ENCODE data around the gene PHF21B. TPM values are rescaled to one million over a fixed set of nuclear protein-coding genes. Genes with fewer than 3 reads are reported as not detected.

PHF21B gene
- total RNA-seq, 1 donor from 2014 or later = 113 TPM

DNA sequence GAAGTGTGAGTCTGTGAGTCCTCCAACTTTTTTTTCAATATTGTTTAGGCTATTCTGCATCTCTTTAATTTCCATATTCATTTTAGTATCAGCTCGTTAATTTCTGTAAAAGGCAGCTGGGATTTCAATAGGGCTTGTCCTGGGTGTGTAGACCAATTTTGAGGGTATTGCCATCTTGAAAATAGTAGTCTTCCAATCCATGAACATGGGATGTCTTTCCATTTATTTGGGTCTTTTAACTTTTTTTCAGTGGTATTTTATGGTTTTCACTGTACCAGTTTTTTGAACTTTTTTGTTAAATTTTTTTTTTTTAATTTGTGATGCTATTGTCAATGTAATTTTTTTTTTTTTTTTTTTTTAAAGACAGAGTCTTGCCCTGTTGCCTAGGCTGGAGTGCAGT is 177.9 kb downstream of the PHF21B start:
- Mint-ChIP-seq H3K27me3 (ENCODE audit: unreplicated experiment) (peaks cover 5% of the 10 kb centered on the region), H3K36me3 (ENCODE audit: unreplicated experiment) (peaks cover 12% of the 10 kb centered on the region), H3K4me3 (ENCODE audit: unreplicated experiment) (no peak overlapping the region), H3K27ac (ENCODE audit: unreplicated experiment) (no peak overlapping the region), H3K9me3 (ENCODE audit: unreplicated experiment) (no peaks in the 10 kb centered on the region), H3K4me1 (ENCODE audit: low read depth, unreplicated experiment) (no peaks in the 10 kb centered on the region)
- TF ChIP-seq, protein P1, sequence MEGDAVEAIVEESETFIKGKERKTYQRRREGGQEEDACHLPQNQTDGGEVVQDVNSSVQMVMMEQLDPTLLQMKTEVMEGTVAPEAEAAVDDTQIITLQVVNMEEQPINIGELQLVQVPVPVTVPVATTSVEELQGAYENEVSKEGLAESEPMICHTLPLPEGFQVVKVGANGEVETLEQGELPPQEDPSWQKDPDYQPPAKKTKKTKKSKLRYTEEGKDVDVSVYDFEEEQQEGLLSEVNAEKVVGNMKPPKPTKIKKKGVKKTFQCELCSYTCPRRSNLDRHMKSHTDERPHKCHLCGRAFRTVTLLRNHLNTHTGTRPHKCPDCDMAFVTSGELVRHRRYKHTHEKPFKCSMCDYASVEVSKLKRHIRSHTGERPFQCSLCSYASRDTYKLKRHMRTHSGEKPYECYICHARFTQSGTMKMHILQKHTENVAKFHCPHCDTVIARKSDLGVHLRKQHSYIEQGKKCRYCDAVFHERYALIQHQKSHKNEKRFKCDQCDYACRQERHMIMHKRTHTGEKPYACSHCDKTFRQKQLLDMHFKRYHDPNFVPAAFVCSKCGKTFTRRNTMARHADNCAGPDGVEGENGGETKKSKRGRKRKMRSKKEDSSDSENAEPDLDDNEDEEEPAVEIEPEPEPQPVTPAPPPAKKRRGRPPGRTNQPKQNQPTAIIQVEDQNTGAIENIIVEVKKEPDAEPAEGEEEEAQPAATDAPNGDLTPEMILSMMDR (IDR thresholded peaks at IDR 0.05; ENCODE audit: partially characterized antibody, unreplicated experiment) = no peak
- no peak for DNase-seq

Other genes with a start within 250 kb of the PHF21B start
- gene NUP50, start 153.9 kb upstream of the PHF21B start, total RNA-seq (ENCODE audit: unreplicated experiment) = 79.0 TPM
- gene KIAA0930, start 230.9 kb upstream of the PHF21B start, total RNA-seq (ENCODE audit: unreplicated experiment) = 170 TPM

Measured in glutamatergic neuron (in vitro differentiated cells).